GM12878 (cell line): ENCODE data around the gene LMO3. TPM values are rescaled to one million over a fixed set of nuclear protein-coding genes. Genes with fewer than 3 reads are reported as not detected.

Experiments used
- ATAC-seq: fragments of 200-7000 bp; cut with Tn5 transposase; 3 replicates; pipeline ENCODE4 v1.9.1; 2020; ENCODE audit warnings: mild to moderate bottlenecking, moderate library complexity
- BruUV-seq: library from RNA; stranded (reverse); fragments of 400-500 nt; replicated peaks from 2 replicates; lab custom pipeline; 2021; lab: Mats Ljungman, UMichigan
- CTCF ChIA-PET: fragments of 300-600 bp; sonication (Branson Sonifier 250); formaldehyde crosslinking; extraction: SDS; loops from one replicate; lab custom pipeline; 2021; ENCODE audit warnings: inconsistent platforms; lab: Yijun Ruan, JAX
- POLR2A ChIA-PET: fragments of 350-600 bp; formaldehyde crosslinking; extraction: SDS; loops from one replicate; lab custom pipeline; 2021; ENCODE audit warnings: inconsistent platforms; lab: Charles Lee
- RAD21 ChIA-PET: fragments of 300-600 bp; sonication (Branson Sonifier 250); formaldehyde crosslinking; loops from one replicate; lab custom pipeline; 2023; ENCODE audit warnings: antibody characterized with exemption; ENCODE audit not compliant: unreplicated experiment; lab: Charles Lee
- SMC1A ChIA-PET: fragments of 300-600 bp; sonication (Branson Sonifier 250); formaldehyde crosslinking; loops from one replicate; lab custom pipeline; 2023; ENCODE audit not compliant: unreplicated experiment, uncharacterized antibody; lab: Charles Lee
- DNase-seq: peaks from one replicate; pipeline ENCODE4 v3.0.0-alpha.2; 2011; ENCODE audit warnings: low read depth, low spot score
- FAIRE-seq: peaks from 3 replicates; lab custom pipeline; 2011; peaks lifted over from hg19 to GRCh38; lab: Jason Lieb, UNC
- H2AFZ ChIP-seq: 2 replicates; pipeline ENCODE4 v1.6.0; 2011; ENCODE audit warnings: low read depth, low read length, control low read depth; ENCODE audit not compliant: control insufficient read depth
- H3K27ac ChIP-seq: 2 replicates; pipeline ENCODE4 v1.5.1; 2011; ENCODE audit warnings: control low read depth; ENCODE audit not compliant: control insufficient read depth, insufficient read depth
- H3K27me3 ChIP-seq, 2 experiments: replicated peaks in 1 of 2; 2 replicates each; pipeline versions ENCODE4 v1.6.0 to v1.6.1; 2011; ENCODE audit warnings: low read length in 1 of 2; ENCODE audit not compliant: control insufficient read depth in 2 of 2, insufficient read depth in 2 of 2
- H3K36me3 ChIP-seq, 2 experiments: 2 replicates each; pipeline ENCODE4 v1.5.1; 2011; ENCODE audit warnings: low read length in 1 of 2; ENCODE audit not compliant: control insufficient read depth in 2 of 2, insufficient read depth in 2 of 2
- H3K4me1 ChIP-seq: 2 replicates; pipeline ENCODE4 v1.6.1; 2011; ENCODE audit warnings: mild to moderate bottlenecking, low read length, moderate library complexity, mixed read lengths; ENCODE audit not compliant: control insufficient read depth, insufficient read depth
- H3K4me2 ChIP-seq: 2 replicates; pipeline ENCODE4 v1.6.0; 2011; ENCODE audit warnings: control low read depth; ENCODE audit not compliant: control insufficient read depth, insufficient read depth
- H3K4me3 ChIP-seq: fragments of 200-600 bp; sonication (generic); 2 replicates; pipeline ENCODE4 v1.5.1; 2016
- H3K79me2 ChIP-seq: 2 replicates; pipeline ENCODE4 v1.6.0; 2011; ENCODE audit warnings: low read length; ENCODE audit not compliant: control insufficient read depth, insufficient read depth
- H3K9ac ChIP-seq: 2 replicates; pipeline ENCODE4 v1.8.0; 2011; ENCODE audit warnings: low read length, control low read depth, mixed read lengths; ENCODE audit not compliant: control insufficient read depth, insufficient read depth
- H3K9me3 ChIP-seq: replicated peaks from 3 replicates; pipeline ENCODE4 v1.5.1; 2011; ENCODE audit warnings: mild to moderate bottlenecking, low read length; ENCODE audit not compliant: control insufficient read depth, insufficient read depth
- H4K20me1 ChIP-seq: 2 replicates; pipeline ENCODE4 v1.6.0; 2011; ENCODE audit not compliant: control insufficient read depth, insufficient read depth
- BCL11A ChIP-seq: IDR thresholded peaks from 2 replicates; pipeline ENCODE4 v1.6.1; 2011; ENCODE audit warnings: low read depth, low read length
- DPF2 ChIP-seq: fragments of 450-650 bp; IDR thresholded peaks from 2 replicates; pipeline ENCODE4 v1.6.1; 2017; ENCODE audit warnings: mild to moderate bottlenecking
- ESRRA ChIP-seq: IDR thresholded peaks from 2 replicates; pipeline ENCODE4 v1.6.1; 2012; ENCODE audit warnings: mild to moderate bottlenecking, low read length, improper control_type of control experiment
- IRF4 ChIP-seq: IDR thresholded peaks from 2 replicates; pipeline ENCODE4 v1.6.1; 2011; ENCODE audit warnings: low read depth, low read length
- JUND ChIP-seq: IDR thresholded peaks from 2 replicates; pipeline ENCODE4 v1.6.1; 2012; ENCODE audit warnings: low read depth, mild to moderate bottlenecking, low read length, improper control_type of control experiment, moderate library complexity
- PML ChIP-seq: IDR thresholded peaks from 2 replicates; pipeline ENCODE4 v1.6.1; 2012; ENCODE audit warnings: low read length, inconsistent platforms
- POLR2AphosphoS5 ChIP-seq: IDR thresholded peaks from 2 replicates; pipeline ENCODE4 v1.6.1; 2011; ENCODE audit warnings: mild to moderate bottlenecking, low read length, inconsistent platforms
- SKIL ChIP-seq: fragments of 450-650 bp; IDR thresholded peaks from 2 replicates; pipeline ENCODE4 v1.6.1; 2017; ENCODE audit warnings: mild to moderate bottlenecking, low read depth, inconsistent platforms; ENCODE audit not compliant: poor library complexity, severe bottlenecking
- ZBTB11 ChIP-seq: fragments of 450-650 bp; formaldehyde crosslinking; IDR thresholded peaks from 2 replicates; pipeline ENCODE4 v1.5.0; 2022; ENCODE audit warnings: mild to moderate bottlenecking, missing genetic modification characterization
- ZNF384 ChIP-seq: IDR thresholded peaks from 2 replicates; pipeline ENCODE4 v1.6.1; 2012; ENCODE audit warnings: low read depth, mild to moderate bottlenecking, low read length, improper control_type of control experiment, borderline replicate concordance
- ZNF687 ChIP-seq: fragments of 450-650 bp; IDR thresholded peaks from 2 replicates; pipeline ENCODE4 v1.6.1; 2017; ENCODE audit warnings: mild to moderate bottlenecking, moderate library complexity
- WGBS: methylation state at CpG from one replicate; pipeline ENCODE4 v1.1.6; 2016; ENCODE audit warnings: low lambda C conversion rate; ENCODE audit not compliant: insufficient replicate concordance, insufficient coverage; ENCODE audit errors: missing lambda C conversion rate; 5-methylcytosine and 5-hydroxymethylcytosine counted together
- in situ Hi-C: fragments of 300-500 bp; cut with MboI; formaldehyde crosslinking; loops from 9 replicates; pipeline ENCODE4 v1.14.3; 2018; ENCODE audit warnings: mixed read lengths
- intact Hi-C: fragments of 100-400 bp; cut with micrococcal nuclease; formaldehyde crosslinking; loops from one replicate; pipeline ENCODE4 v1.14.2; 2022; ENCODE audit not compliant: unreplicated experiment
- polyA plus RNA-seq, 11 experiments: library from polyadenylated mRNA; depleted of rRNA in 4 of 11; unstranded in 6 of 11; stranded (reverse) in 5 of 11; fragments of >200 nt; fragmentation: Nextera tagmentation in 4 of 11; fragmentation: Illumina TruSeq in 1 of 11; extraction: Ambion mirVana in 4 of 11; extraction: Trizol in 1 of 11; gene quantifications; 1 replicate in 1 of 11; 2 replicates in 10 of 11; pipeline versions ENCODE4 v1.2.1 to v1.2.3, GENCODE V29; 2011 to 2016; ENCODE audit warnings: inconsistent platforms in 2 of 11, missing spikeins in 2 of 11, low read depth in 1 of 11
- total RNA-seq, 4 experiments: library from RNA; depleted of rRNA in 3 of 4; stranded (reverse); fragments of >200 nt in 3 of 4; fragmentation: Illumina TruSeq in 1 of 4; extraction: Trizol in 1 of 4; gene quantifications; 2 replicates each; pipeline versions ENCODE4 v1.2.1 to v1.2.3, GENCODE V29; 2013 to 2021

LMO3 gene
- total and polyA plus RNA-seq, 10 of the 15 experiments (the other 5 are each of a cell fraction or from before 2014, with no cell fraction given), result 1.6 to 13.5 (median 1.9) TPM

- Histone ChIP-seq H3K79me2 (no peaks in the 10 kb centered on the region), H3K27ac (no peak overlapping the region), H3K9me3 (no peaks in the 10 kb centered on the region), H3K9ac (no peak overlapping the region), H4K20me1 (no peaks in the 10 kb centered on the region), H3K27me3 (no peaks in the 10 kb centered on the region), H3K36me3 (no peaks in the 10 kb centered on the region), H3K4me2 (no peak overlapping the region), H2AFZ (no peak overlapping the region), H3K4me1 (no peaks in the 10 kb centered on the region), H3K4me3 (no peak overlapping the region)
- SMC1A ChIA-PET, result interaction anchor here (0.6 to 0.9 kb wide), 3 partner anchors 8 to 13 kb away, joined by 3 read pairs; no protein-coding TSS in a partner anchor
- FAIRE-seq (no peak), ATAC-seq (no peak), DNase-seq (no peak)
- 51% methylated on average over 4 of the region's 4 CpGs for WGBS
- CTCF ChIA-PET, result interaction anchor here (0.6 to 1.3 kb wide), 2 partner anchors 9 to 28 kb away, joined by 3 to 7 read pairs; no protein-coding TSS in a partner anchor
- POLR2A ChIA-PET, result no interaction called here
- RAD21 ChIA-PET, result no interaction called here
- in situ Hi-C loops, result no loop called here
- BruUV-seq, result no TSS peak
- intact Hi-C loops, result no loop called here
- no peak for TF ChIP-seq ZBTB11
- TF ChIP-seq PML, result no peak
- TF ChIP-seq IRF4, result no peak
- no peak for TF ChIP-seq BCL11A
- no peak for TF ChIP-seq ESRRA
- no peak for TF ChIP-seq POLR2AphosphoS5
- no peak for TF ChIP-seq DPF2
- TF ChIP-seq ZNF687, result no peak
- TF ChIP-seq ZNF384, result no peak
- no peak for TF ChIP-seq JUND
- no peak for TF ChIP-seq SKIL
Measured at GRCh38 chr12:16583969-16584745, 21.8 kb downstream of the LMO3 start.
